Caco-2 (cell line): ENCODE measurements around the gene TET2. TPM values are rescaled to one million over a fixed set of nuclear protein-coding genes. Genes with fewer than 3 reads are reported as not detected.

Experiments
- BruUV-seq: library from RNA; stranded (reverse); fragments of 400-500 nt; replicated peaks from 2 replicates; lab custom pipeline; 2021; lab: Mats Ljungman, UMichigan
- CTCF ChIA-PET: fragments of 300-600 bp; sonication (Branson Sonifier 250); formaldehyde crosslinking; loops from one replicate; lab custom pipeline; 2022; ENCODE audit warnings: antibody characterized with exemption; lab: Charles Lee
- POLR2A ChIA-PET: fragments of 300-600 bp; sonication (Branson Sonifier 250); formaldehyde crosslinking; loops from one replicate; lab custom pipeline; 2022; ENCODE audit warnings: antibody characterized with exemption; lab: Charles Lee
- DNase-seq, 2 experiments: peaks; one replicate each; pipeline versions ENCODE4 v3.0.0 to v3.0.0-alpha.2; 2020 to 2022
- H3K27me3 ChIP-seq: replicated peaks from 2 replicates; pipeline ENCODE4 v1.6.0; 2011; ENCODE audit warnings: low read length; ENCODE audit not compliant: control insufficient read depth, insufficient read depth
- H3K36me3 ChIP-seq: 2 replicates; pipeline ENCODE4 v1.5.1; 2011; ENCODE audit warnings: low read length; ENCODE audit not compliant: control insufficient read depth, insufficient read depth
- H3K4me1 ChIP-seq: fragments of 250-450 bp; sonication (Bioruptor Pico); 2 replicates; pipeline ENCODE4 v1.5.1; 2020; ENCODE audit warnings: mild to moderate bottlenecking
- H3K4me3 ChIP-seq: 2 replicates; pipeline ENCODE4 v1.5.1; 2011; ENCODE audit warnings: low read depth, mild to moderate bottlenecking, control low read depth, low read length
- H3K9me3 ChIP-seq: fragments of 250-450 bp; sonication (Bioruptor Pico); 2 replicates; pipeline ENCODE4 v1.5.1; 2020; ENCODE audit warnings: mild to moderate bottlenecking, moderate library complexity
- H3K27ac Mint-ChIP-seq: one replicate; pipeline ENCODE4 v1.8.0; 2022; ENCODE audit warnings: mixed read lengths; ENCODE audit not compliant: unreplicated experiment
- H3K27me3 Mint-ChIP-seq: one replicate; pipeline ENCODE4 v1.8.0; 2022; ENCODE audit warnings: mixed read lengths; ENCODE audit not compliant: insufficient read depth, unreplicated experiment
- H3K36me3 Mint-ChIP-seq: one replicate; pipeline ENCODE4 v1.8.0; 2022; ENCODE audit warnings: mild to moderate bottlenecking, mixed read lengths; ENCODE audit not compliant: insufficient read depth, unreplicated experiment
- H3K4me1 Mint-ChIP-seq: one replicate; pipeline ENCODE4 v1.8.0; 2022; ENCODE audit warnings: low read depth, mixed read lengths; ENCODE audit not compliant: unreplicated experiment
- H3K4me3 Mint-ChIP-seq: one replicate; pipeline ENCODE4 v1.8.0; 2022; ENCODE audit warnings: mild to moderate bottlenecking, moderate library complexity, mixed read lengths; ENCODE audit not compliant: unreplicated experiment
- H3K9me3 Mint-ChIP-seq: one replicate; pipeline ENCODE4 v1.8.0; 2022; ENCODE audit warnings: mixed read lengths; ENCODE audit not compliant: unreplicated experiment
- intact Hi-C: fragments of 100-400 bp; cut with micrococcal nuclease; formaldehyde crosslinking; loops from one replicate; pipeline ENCODE4 v1.10.0; 2022; ENCODE audit not compliant: unreplicated experiment
- total RNA-seq: library from RNA; stranded (reverse); gene quantifications from 2 replicates; pipeline ENCODE4 v1.2.3, GENCODE V29; 2022
- TF ChIP-seq, protein P1 (sequence below), 2 experiments: fragments of 200-600 bp in 1 of 2; IDR thresholded peaks; 1 replicate in 1 of 2; 2 replicates in 1 of 2; pipeline versions ENCODE4 v1.5.1 to v1.8.0; 2011 to 2022; ENCODE audit warnings: antibody characterized with exemption in 1 of 2, control low read depth in 1 of 2, inconsistent platforms in 1 of 2, low read depth in 1 of 2, low read length in 1 of 2, mild to moderate bottlenecking in 1 of 2, moderate library complexity in 1 of 2; ENCODE audit not compliant: insufficient read depth in 1 of 2, severe bottlenecking in 1 of 2, unreplicated experiment in 1 of 2

TET2 gene
- total RNA-seq, 1 experiment from 2014 or later = 14.8 TPM

- no peak overlapping the region for H3K27ac Mint-ChIP-seq
- H3K36me3 Mint-ChIP-seq = peaks cover 38% of the 10 kb centered on the region
- Histone ChIP-seq H3K9me3 (no peaks in the 10 kb centered on the region), H3K27me3 (no peaks in the 10 kb centered on the region), H3K4me3 (no peak overlapping the region), H3K36me3 (no peaks in the 10 kb centered on the region; the same call in 1 of the 2 replicates), H3K4me1 (no peaks in the 10 kb centered on the region; the same call in 1 of the 2 replicates)
- intact Hi-C loops = no loop called here
- ChIA-PET CTCF (no interaction called here), POLR2A (no interaction called here)
- H3K4me1 Mint-ChIP-seq = peaks cover 11% of the 10 kb centered on the region
- TF ChIP-seq, protein P1, sequence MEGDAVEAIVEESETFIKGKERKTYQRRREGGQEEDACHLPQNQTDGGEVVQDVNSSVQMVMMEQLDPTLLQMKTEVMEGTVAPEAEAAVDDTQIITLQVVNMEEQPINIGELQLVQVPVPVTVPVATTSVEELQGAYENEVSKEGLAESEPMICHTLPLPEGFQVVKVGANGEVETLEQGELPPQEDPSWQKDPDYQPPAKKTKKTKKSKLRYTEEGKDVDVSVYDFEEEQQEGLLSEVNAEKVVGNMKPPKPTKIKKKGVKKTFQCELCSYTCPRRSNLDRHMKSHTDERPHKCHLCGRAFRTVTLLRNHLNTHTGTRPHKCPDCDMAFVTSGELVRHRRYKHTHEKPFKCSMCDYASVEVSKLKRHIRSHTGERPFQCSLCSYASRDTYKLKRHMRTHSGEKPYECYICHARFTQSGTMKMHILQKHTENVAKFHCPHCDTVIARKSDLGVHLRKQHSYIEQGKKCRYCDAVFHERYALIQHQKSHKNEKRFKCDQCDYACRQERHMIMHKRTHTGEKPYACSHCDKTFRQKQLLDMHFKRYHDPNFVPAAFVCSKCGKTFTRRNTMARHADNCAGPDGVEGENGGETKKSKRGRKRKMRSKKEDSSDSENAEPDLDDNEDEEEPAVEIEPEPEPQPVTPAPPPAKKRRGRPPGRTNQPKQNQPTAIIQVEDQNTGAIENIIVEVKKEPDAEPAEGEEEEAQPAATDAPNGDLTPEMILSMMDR (IDR thresholded peaks at IDR 0.05; ENCODE audit: insufficient read depth in 1 of 2, low read depth in 1 of 2, low read length in 1 of 2, severe bottlenecking in 1 of 2, unreplicated experiment in 1 of 2) = no peak
- H3K4me3 Mint-ChIP-seq = no peak overlapping the region
- BruUV-seq = no TSS peak
- no peaks in the 10 kb centered on the region for H3K9me3 Mint-ChIP-seq
- no peaks in the 10 kb centered on the region for H3K27me3 Mint-ChIP-seq
- DNase-seq = no peak
These were observed 89.7 kb downstream of the TET2 start for GRCh38 chr4:105236202-105236915.

- peaks cover 38% of the 10 kb centered on the region for H3K36me3 Mint-ChIP-seq
- H3K9me3 Mint-ChIP-seq = no peaks in the 10 kb centered on the region
- no peaks in the 10 kb centered on the region for H3K27me3 Mint-ChIP-seq
- peaks cover 8% of the 10 kb centered on the region for H3K4me1 Mint-ChIP-seq
- ChIA-PET POLR2A (no interaction called here), CTCF (no interaction called here)
- intact Hi-C loops = no loop called here
- Histone ChIP-seq H3K27me3 (no peaks in the 10 kb centered on the region), H3K4me1 (no peaks in the 10 kb centered on the region; the same call in 1 of the 2 replicates), H3K36me3 (no peaks in the 10 kb centered on the region; the same call in 1 of the 2 replicates), H3K9me3 (no peaks in the 10 kb centered on the region), H3K4me3 (no peak overlapping the region)
- BruUV-seq = no TSS peak
- DNase-seq = no peak
- no peak overlapping the region for H3K27ac Mint-ChIP-seq
- H3K4me3 Mint-ChIP-seq = no peak overlapping the region
- TF ChIP-seq, protein P1 (IDR thresholded peaks at IDR 0.05; ENCODE audit: insufficient read depth in 1 of 2, low read depth in 1 of 2, low read length in 1 of 2, severe bottlenecking in 1 of 2, unreplicated experiment in 1 of 2) = no peak
These were observed 90.2 kb downstream of the TET2 start for GRCh38 chr4:105236916-105237311.

DNA sequence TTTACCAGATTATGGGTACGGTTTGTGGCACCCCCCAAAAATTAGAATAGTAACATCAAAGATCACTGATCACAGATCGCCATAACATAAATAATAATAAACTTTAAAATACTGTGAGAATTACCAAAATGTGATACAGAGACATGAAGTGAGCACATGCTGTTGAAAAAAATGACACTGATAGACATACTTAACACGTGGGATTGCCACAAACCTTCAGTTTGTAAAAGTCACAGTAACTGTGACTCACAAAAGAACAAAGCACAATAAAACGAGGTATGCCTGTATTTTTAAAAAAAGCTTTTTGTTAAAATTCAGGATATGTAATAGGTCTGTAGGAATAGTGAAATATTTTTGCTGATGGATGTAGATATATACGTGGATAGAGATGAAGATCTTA lies 93.4 kb downstream of the TET2 start:
- no peaks in the 10 kb centered on the region for H3K9me3 ChIP-seq
- H3K4me1 Mint-ChIP-seq = no peaks in the 10 kb centered on the region
- H3K36me3 ChIP-seq = no peaks in the 10 kb centered on the region; the same call in 1 of the 2 replicates
- TF ChIP-seq, protein P1 (IDR thresholded peaks at IDR 0.05; ENCODE audit: insufficient read depth in 1 of 2, low read depth in 1 of 2, low read length in 1 of 2, severe bottlenecking in 1 of 2, unreplicated experiment in 1 of 2) = no peak
- no peak overlapping the region for H3K4me3 Mint-ChIP-seq
- CTCF ChIA-PET = no interaction called here
- no peaks in the 10 kb centered on the region for H3K27me3 Mint-ChIP-seq
- no peaks in the 10 kb centered on the region for H3K9me3 Mint-ChIP-seq
- no peaks in the 10 kb centered on the region for H3K4me1 ChIP-seq
- H3K27ac Mint-ChIP-seq = no peak overlapping the region
- POLR2A ChIA-PET = no interaction called here
- BruUV-seq = no TSS peak
- no peak for DNase-seq
- H3K27me3 ChIP-seq = no peaks in the 10 kb centered on the region
- H3K4me3 ChIP-seq = no peak overlapping the region
- H3K36me3 Mint-ChIP-seq = peaks cover 20% of the 10 kb centered on the region
- intact Hi-C loops = no loop called here
